Immature natural killer cell (primary cell): ENCODE measurements around the gene EFNA2. TPM values are rescaled to one million over a fixed set of nuclear protein-coding genes. Genes with fewer than 3 reads are reported as not detected.

Experiments used
- DNase-seq, 3 donors: peaks; one replicate each; pipeline ENCODE4 v3.0.0; 2022; ENCODE audit warnings: mixed read lengths in 1 of 3
- H3K27ac Mint-ChIP-seq, 6 donors: one replicate each; pipeline ENCODE4 v1.8.0; 2020; ENCODE audit warnings: mixed read lengths in 6 of 6, mild to moderate bottlenecking in 5 of 6, inconsistent platforms in 4 of 6, moderate library complexity in 3 of 6
- H3K27me3 Mint-ChIP-seq, 3 donors: one replicate each; pipeline ENCODE4 v1.8.0; 2020 to 2021; ENCODE audit warnings: low read depth in 3 of 3, mild to moderate bottlenecking in 3 of 3, mixed read lengths in 3 of 3, moderate library complexity in 3 of 3, inconsistent platforms in 1 of 3
- H3K36me3 Mint-ChIP-seq, 3 donors: one replicate each; pipeline ENCODE4 v1.8.0; 2020; ENCODE audit warnings: mixed read lengths in 3 of 3, inconsistent platforms in 2 of 3, mild to moderate bottlenecking in 2 of 3
- H3K4me1 Mint-ChIP-seq, 2 donors: one replicate each; pipeline ENCODE4 v1.8.0; 2020; ENCODE audit warnings: inconsistent platforms in 2 of 2, mild to moderate bottlenecking in 2 of 2, mixed read lengths in 2 of 2, moderate library complexity in 1 of 2
- H3K4me3 Mint-ChIP-seq, 5 donors: one replicate each; pipeline ENCODE4 v1.8.0; 2020; ENCODE audit warnings: mild to moderate bottlenecking in 5 of 5, mixed read lengths in 5 of 5, inconsistent platforms in 3 of 5, moderate library complexity in 3 of 5
- H3K9me3 Mint-ChIP-seq, 6 donors: one replicate each; pipeline ENCODE4 v1.8.0; 2020; ENCODE audit warnings: mild to moderate bottlenecking in 6 of 6, mixed read lengths in 6 of 6, inconsistent platforms in 4 of 6, moderate library complexity in 3 of 6
- polyA plus RNA-seq, 3 donors: library from polyadenylated mRNA; unstranded; fragments of 300-500 nt; fragmentation: Illumina TruSeq; gene quantifications; one replicate each; pipeline ENCODE4 v1.2.3, GENCODE V29; 2021

Gene EFNA2
- polyA plus RNA-seq, 3 donors from 2014 or later, result not detected

- Mint-ChIP-seq H3K27ac (peak overlapping the region; percentile 67 to 97 (median 95)), H3K36me3 (peaks cover under 1 to 25% (median 5%) of the 10 kb centered on the region in 3 donors), H3K4me1 (peaks cover 17 to 28% of the 10 kb centered on the region in 2 donors), H3K4me3 (peak overlapping the region; percentile 93 to 95 (median 94)), H3K27me3 (peaks cover 43 to 76% (median 53%) of the 10 kb centered on the region in 3 donors), H3K9me3 (no peaks in the 10 kb centered on the region)
- peak; percentile 84 to 89 (median 89) for DNase-seq
Observed at GRCh38 chr19:1252221-1252820, 33.4 kb upstream of the EFNA2 start.

DNA sequence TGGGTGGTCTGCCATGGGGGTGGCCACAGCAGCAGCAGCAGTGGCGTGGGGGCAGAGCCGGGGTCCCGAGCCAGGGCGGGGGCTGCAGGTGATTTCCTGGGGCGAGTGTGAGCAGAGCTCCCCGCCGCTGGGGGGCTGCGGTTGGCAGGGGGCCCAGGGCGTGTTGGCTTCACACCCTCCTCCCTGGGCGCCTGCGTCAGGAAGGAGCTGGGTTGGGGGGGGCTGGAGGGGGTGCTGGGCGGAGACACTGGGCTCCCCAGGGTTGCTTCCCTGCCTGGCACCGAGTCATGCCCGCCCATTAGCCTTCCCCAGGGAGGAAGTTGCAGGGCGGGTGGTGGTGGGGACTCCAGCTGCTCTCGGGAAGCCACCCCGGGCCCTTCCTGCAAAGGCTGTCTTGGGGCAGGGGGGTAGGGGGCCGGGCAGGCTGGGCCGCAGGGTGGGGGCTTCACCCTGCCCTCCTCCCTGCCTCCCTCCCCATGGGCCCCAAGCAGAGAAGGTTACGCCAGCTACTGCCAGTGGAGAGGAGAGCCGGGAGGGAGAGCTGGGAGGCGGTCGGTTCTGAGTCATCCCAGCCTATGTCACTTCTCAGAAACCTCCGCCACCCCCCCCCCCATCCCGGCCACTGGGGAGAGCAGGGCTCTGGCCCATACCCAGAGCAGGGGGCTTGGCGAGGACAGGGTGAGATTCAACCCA lies 32.7 kb upstream of the EFNA2 start:
- Mint-ChIP-seq H3K9me3 (no peaks in the 10 kb centered on the region), H3K4me3 (peak overlapping the region; percentile 76 to 94 (median 81)), H3K36me3 (peaks cover 7 to 31% (median 9%) of the 10 kb centered on the region in 3 donors), H3K27me3 (peaks cover 48 to 78% (median 60%) of the 10 kb centered on the region in 3 donors), H3K27ac (peak overlapping the region; percentile 88 to 95 (median 92)), H3K4me1 (peaks cover 24 to 35% of the 10 kb centered on the region in 2 donors)
- DNase-seq, result peak; percentile 88 to 91 (median 88)

- H3K4me1 Mint-ChIP-seq, result peaks cover 30 to 41% of the 10 kb centered on the region in 2 donors
- H3K4me3 Mint-ChIP-seq, result peak overlapping the region; percentile 76 to 84 (median 81)
- peaks cover 52 to 80% (median 64%) of the 10 kb centered on the region in 3 donors for H3K27me3 Mint-ChIP-seq
- DNase-seq, result peak in 1 of 3 donors; percentile 35
- H3K9me3 Mint-ChIP-seq, result no peaks in the 10 kb centered on the region
- peak overlapping the region; percentile 88 to 94 (median 92) for H3K27ac Mint-ChIP-seq
- H3K36me3 Mint-ChIP-seq, result peaks cover 7 to 37% (median 9%) of the 10 kb centered on the region in 3 donors
Observed at GRCh38 chr19:1253514-1254080, 32.1 kb upstream of the EFNA2 start.

- peaks cover 0 to 2% (median 0%) of the 10 kb centered on the region in 6 donors for H3K9me3 Mint-ChIP-seq
- peaks cover 35 to 46% of the 10 kb centered on the region in 2 donors for H3K4me1 Mint-ChIP-seq
- peak overlapping the region; percentile 75 to 99 (median 88) for H3K27ac Mint-ChIP-seq
- H3K27me3 Mint-ChIP-seq, result peaks cover 57 to 83% (median 67%) of the 10 kb centered on the region in 3 donors
- DNase-seq, result no peak
- peaks cover 7 to 41% (median 9%) of the 10 kb centered on the region in 3 donors for H3K36me3 Mint-ChIP-seq
- peak overlapping the region; percentile 59 to 84 (median 68) for H3K4me3 Mint-ChIP-seq
Observed at GRCh38 chr19:1254081-1254527, 31.6 kb upstream of the EFNA2 start.

DNA sequence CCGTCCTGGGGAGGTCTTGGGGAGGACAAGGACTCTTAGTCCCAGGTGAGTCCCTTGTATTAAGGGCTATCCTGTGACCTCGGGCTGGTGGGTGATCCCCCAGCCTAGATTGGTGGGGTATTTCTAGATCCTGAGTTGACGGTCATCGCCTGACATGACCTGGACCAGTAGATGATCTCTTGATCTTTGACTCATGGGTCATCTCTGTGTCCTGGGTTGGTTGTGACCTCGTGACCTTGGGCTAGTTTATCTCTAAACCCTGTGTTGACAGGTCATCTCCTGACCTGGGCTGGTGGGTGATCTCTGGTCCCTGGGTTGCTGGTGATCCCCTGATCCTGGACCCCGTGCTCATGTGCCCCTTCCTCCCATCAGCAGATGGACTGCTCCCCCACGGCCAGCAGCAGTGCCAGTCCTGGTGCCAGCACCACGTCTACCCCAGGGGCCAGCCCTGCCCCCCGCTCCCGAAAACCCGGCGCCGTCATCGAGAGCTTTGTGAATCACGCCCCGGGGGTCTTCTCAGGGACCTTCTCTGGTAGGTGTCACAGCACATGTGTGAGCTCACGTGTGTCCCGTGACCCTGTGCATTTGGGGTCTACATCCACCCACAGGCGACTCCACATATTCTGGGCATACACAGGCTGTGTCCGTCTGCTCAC lies 31.0 kb upstream of the EFNA2 start:
- H3K27ac Mint-ChIP-seq, result peak overlapping the region; percentile 75 to 99 (median 88)
- peak overlapping the region; percentile 59 to 84 (median 68) for H3K4me3 Mint-ChIP-seq
- peaks cover 0 to 3% (median 0%) of the 10 kb centered on the region in 6 donors for H3K9me3 Mint-ChIP-seq
- H3K36me3 Mint-ChIP-seq, result peaks cover 7 to 40% (median 7%) of the 10 kb centered on the region in 3 donors
- H3K27me3 Mint-ChIP-seq, result peaks cover 57 to 88% (median 72%) of the 10 kb centered on the region in 3 donors
- no peak for DNase-seq
- peaks cover 40 to 52% of the 10 kb centered on the region in 2 donors for H3K4me1 Mint-ChIP-seq

GRCh38 chr19:1255186-1256161 lies 30.2 kb upstream of the EFNA2 start:
- H3K27ac Mint-ChIP-seq, result peak overlapping the region; percentile 75 to 99 (median 88)
- peak overlapping the region; percentile 59 to 84 (median 68) for H3K4me3 Mint-ChIP-seq
- H3K27me3 Mint-ChIP-seq, result peaks cover 60 to 93% (median 77%) of the 10 kb centered on the region in 3 donors
- peaks cover 4 to 38% (median 7%) of the 10 kb centered on the region in 3 donors for H3K36me3 Mint-ChIP-seq
- DNase-seq, result no peak
- H3K4me1 Mint-ChIP-seq, result peaks cover 46 to 56% of the 10 kb centered on the region in 2 donors
- peaks cover 0 to 4% (median 0%) of the 10 kb centered on the region in 6 donors for H3K9me3 Mint-ChIP-seq

GRCh38 chr19:1256646-1257474 lies 28.8 kb upstream of the EFNA2 start:
- peak in 1 of 3 donors; percentile 25 for DNase-seq
- H3K27ac Mint-ChIP-seq, result peak overlapping the region; percentile 96 to 99 (median 99)
- H3K36me3 Mint-ChIP-seq, result peaks cover 4 to 31% (median 7%) of the 10 kb centered on the region in 3 donors
- peaks cover 0 to 4% (median 0%) of the 10 kb centered on the region in 6 donors for H3K9me3 Mint-ChIP-seq
- peak overlapping the region; percentile 84 to 90 (median 90) for H3K4me3 Mint-ChIP-seq
- peaks cover 51 to 88% (median 80%) of the 10 kb centered on the region in 3 donors for H3K27me3 Mint-ChIP-seq
- H3K4me1 Mint-ChIP-seq, result peaks cover 54 to 66% of the 10 kb centered on the region in 2 donors

- peaks cover 4 to 31% (median 7%) of the 10 kb centered on the region in 3 donors for H3K36me3 Mint-ChIP-seq
- peaks cover 0 to 4% (median 0%) of the 10 kb centered on the region in 6 donors for H3K9me3 Mint-ChIP-seq
- H3K27ac Mint-ChIP-seq, result peak overlapping the region; percentile 96 to 99 (median 99)
- H3K4me3 Mint-ChIP-seq, result peak overlapping the region; percentile 84 to 90 (median 90)
- DNase-seq, result no peak
- H3K27me3 Mint-ChIP-seq, result peaks cover 47 to 82% (median 73%) of the 10 kb centered on the region in 3 donors
- H3K4me1 Mint-ChIP-seq, result peaks cover 59 to 70% of the 10 kb centered on the region in 2 donors
Observed at GRCh38 chr19:1257475-1258162, 28.1 kb upstream of the EFNA2 start.

DNA sequence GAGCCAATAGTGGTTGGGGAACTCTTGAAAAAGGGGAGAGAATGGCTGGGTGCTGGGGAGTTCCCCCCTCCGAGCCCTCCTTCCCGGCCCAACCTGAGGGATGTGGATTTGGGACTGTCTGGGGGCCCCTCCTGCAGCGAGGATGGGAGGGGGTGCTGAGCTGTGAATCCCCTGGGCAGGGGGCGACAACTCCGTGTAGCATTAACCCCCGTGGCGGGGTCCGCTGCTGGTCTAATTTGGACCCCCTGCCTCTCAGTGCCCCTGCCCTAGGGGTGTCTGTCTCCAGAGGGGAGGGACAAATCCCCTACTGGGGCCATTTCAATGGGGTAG lies 27.5 kb upstream of the EFNA2 start:
- peaks cover 4 to 31% (median 7%) of the 10 kb centered on the region in 3 donors for H3K36me3 Mint-ChIP-seq
- H3K27me3 Mint-ChIP-seq, result peaks cover 47 to 78% (median 70%) of the 10 kb centered on the region in 3 donors
- peak in 1 of 3 donors; percentile 26 for DNase-seq
- H3K9me3 Mint-ChIP-seq, result peaks cover 0 to 4% (median 0%) of the 10 kb centered on the region in 6 donors
- H3K4me1 Mint-ChIP-seq, result peaks cover 65 to 74% of the 10 kb centered on the region in 2 donors
- peak overlapping the region; percentile 84 to 90 (median 90) for H3K4me3 Mint-ChIP-seq
- H3K27ac Mint-ChIP-seq, result peak overlapping the region; percentile 96 to 99 (median 99)

- peaks cover 65 to 74% of the 10 kb centered on the region in 2 donors for H3K4me1 Mint-ChIP-seq
- DNase-seq, result no peak
- peaks cover 0 to 4% (median 0%) of the 10 kb centered on the region in 6 donors for H3K9me3 Mint-ChIP-seq
- H3K27me3 Mint-ChIP-seq, result peaks cover 41 to 74% (median 63%) of the 10 kb centered on the region in 3 donors
- H3K4me3 Mint-ChIP-seq, result peak overlapping the region; percentile 84 to 90 (median 90)
- H3K27ac Mint-ChIP-seq, result peak overlapping the region; percentile 96 to 99 (median 99)
- peaks cover 4 to 28% (median 7%) of the 10 kb centered on the region in 3 donors for H3K36me3 Mint-ChIP-seq
Observed at GRCh38 chr19:1258707-1259205, 26.9 kb upstream of the EFNA2 start.
